Naive thymus-derived CD4-positive, alpha-beta T cell (primary cell): Measurements from ENCODE around the gene MAGI3. TPM values are rescaled to one million over a fixed set of nuclear protein-coding genes. Genes with fewer than 3 reads are reported as not detected.

Experiments
- ATAC-seq: fragments of 150-1000 bp; cut with Tn5 transposase; 2 replicates; pipeline ENCODE4 v1.10.0; 2021; ENCODE audit warnings: mild to moderate bottlenecking, moderate library complexity
- CTCF ChIA-PET: fragments of 350-600 bp; sonication (Branson Sonifier 250); formaldehyde crosslinking; loops from one replicate; lab custom pipeline; 2021; ENCODE audit warnings: antibody characterized with exemption; lab: Charles Lee
- POLR2A ChIA-PET: fragments of 350-600 bp; sonication (Branson Sonifier 250); formaldehyde crosslinking; loops from one replicate; lab custom pipeline; 2021; ENCODE audit warnings: antibody characterized with exemption, inconsistent platforms; lab: Charles Lee
- DNase-seq, 9 donors: peaks; one replicate each; pipeline versions ENCODE4 v3.0.0 to v3.0.0-alpha.2; 2020 to 2022; ENCODE audit warnings: mixed read lengths in 1 of 9
- H3K27ac ChIP-seq: one replicate; pipeline ENCODE4 v1.7.0; 2013; ENCODE audit warnings: mild to moderate bottlenecking, low read depth, low read length, moderate library complexity
- H3K27me3 ChIP-seq, 2 donors: one replicate each; pipeline ENCODE4 v1.7.0; 2013; ENCODE audit warnings: low read length in 2 of 2, mild to moderate bottlenecking in 2 of 2, moderate library complexity in 2 of 2; ENCODE audit not compliant: control insufficient read depth in 2 of 2, insufficient read depth in 2 of 2
- H3K36me3 ChIP-seq, 3 experiments: 1 replicate in 2 of 3; 2 replicates in 1 of 3; pipeline ENCODE4 v1.7.0; 2013; ENCODE audit warnings: low read length in 3 of 3, mild to moderate bottlenecking in 3 of 3, moderate library complexity in 1 of 3; ENCODE audit not compliant: insufficient read depth in 3 of 3, control insufficient read depth in 2 of 3
- H3K4me1 ChIP-seq, 2 donors: one replicate each; pipeline ENCODE4 v1.7.0; 2013; ENCODE audit warnings: low read length in 2 of 2, mild to moderate bottlenecking in 2 of 2, moderate library complexity in 1 of 2; ENCODE audit not compliant: control insufficient read depth in 2 of 2, insufficient read depth in 2 of 2
- H3K4me3 ChIP-seq: 2 replicates; pipeline ENCODE4 v1.7.0; 2013; ENCODE audit warnings: mild to moderate bottlenecking, low read length
- H3K9me3 ChIP-seq, 3 experiments: 1 replicate in 2 of 3; 2 replicates in 1 of 3; pipeline ENCODE4 v1.7.0; 2013; ENCODE audit warnings: low read length in 3 of 3; ENCODE audit not compliant: control insufficient read depth in 2 of 3
- H3K27ac Mint-ChIP-seq, 9 donors: one replicate each; pipeline ENCODE4 v1.8.0; 2020 to 2022; ENCODE audit warnings: mixed read lengths in 9 of 9, mild to moderate bottlenecking in 8 of 9, moderate library complexity in 5 of 9, inconsistent platforms in 2 of 9
- H3K27me3 Mint-ChIP-seq, 5 donors: one replicate each; pipeline ENCODE4 v1.8.0; 2021 to 2022; ENCODE audit warnings: mixed read lengths in 5 of 5, mild to moderate bottlenecking in 1 of 5
- H3K36me3 Mint-ChIP-seq, 5 donors: one replicate each; pipeline ENCODE4 v1.8.0; 2020 to 2022; ENCODE audit warnings: mixed read lengths in 5 of 5, mild to moderate bottlenecking in 3 of 5, inconsistent platforms in 1 of 5
- H3K4me1 Mint-ChIP-seq, 7 donors: one replicate each; pipeline ENCODE4 v1.8.0; 2020 to 2022; ENCODE audit warnings: mixed read lengths in 7 of 7, mild to moderate bottlenecking in 3 of 7, inconsistent platforms in 1 of 7
- H3K4me3 Mint-ChIP-seq, 10 donors: one replicate each; pipeline ENCODE4 v1.8.0; 2020 to 2022; ENCODE audit warnings: mild to moderate bottlenecking in 10 of 10, mixed read lengths in 10 of 10, moderate library complexity in 6 of 10, inconsistent platforms in 2 of 10
- H3K9me3 Mint-ChIP-seq, 11 donors: one replicate each; pipeline ENCODE4 v1.8.0; 2020 to 2022; ENCODE audit warnings: mixed read lengths in 11 of 11, mild to moderate bottlenecking in 4 of 11, inconsistent platforms in 1 of 11, moderate library complexity in 1 of 11
- intact Hi-C, 2 donors: fragments of 100-400 bp; cut with micrococcal nuclease; formaldehyde crosslinking; loops; one replicate each; pipeline ENCODE4 v1.15.1; 2023
- polyA plus RNA-seq, 2 donors: library from polyadenylated mRNA; unstranded; fragments of 300-500 nt; fragmentation: Illumina TruSeq; gene quantifications; one replicate each; pipeline ENCODE4 v1.2.3, GENCODE V29; 2021
- total RNA-seq, 6 experiments: library from RNA in 5 of 6; stranded (reverse) in 5 of 6; gene quantifications; 1 replicate in 5 of 6; 2 replicates in 1 of 6; pipeline ENCODE4 v1.2.3 and lab custom pipeline; 2021 to 2026

MAGI3 gene
- total and polyA plus RNA-seq, 7 experiments from 2014 or later, result 3.6 to 8.8 (median 6.6) TPM

- peaks cover 0 to 6% (median under 1%) of the 10 kb centered on the region in 5 donors for H3K27me3 Mint-ChIP-seq
- Histone ChIP-seq H3K9me3 (peaks cover 0 to 5% (median 4%) of the 10 kb centered on the region in 3 experiments), H3K4me3 (no peak overlapping the region), H3K27me3 (no peaks in the 10 kb centered on the region), H3K36me3 (no peaks in the 10 kb centered on the region), H3K4me1 (no peaks in the 10 kb centered on the region), H3K27ac (no peak overlapping the region)
- intact Hi-C loops, result no loop called here
- DNase-seq (no peak), ATAC-seq (no peak)
- peak overlapping the region in 1 of 10 donors; percentile 23 for H3K4me3 Mint-ChIP-seq
- ChIA-PET POLR2A (no interaction called here), CTCF (no interaction called here)
- peaks cover 8 to 28% (median 14%) of the 10 kb centered on the region in 11 donors for H3K9me3 Mint-ChIP-seq
- H3K36me3 Mint-ChIP-seq, result peaks cover 0 to 13% (median 12%) of the 10 kb centered on the region in 5 donors
- peaks cover 0 to 4% (median 0%) of the 10 kb centered on the region in 7 donors for H3K4me1 Mint-ChIP-seq
- H3K27ac Mint-ChIP-seq, result no peak overlapping the region
These were observed 54.5 kb downstream of the MAGI3 start for GRCh38 chr1:113444857-113445256.

DNA sequence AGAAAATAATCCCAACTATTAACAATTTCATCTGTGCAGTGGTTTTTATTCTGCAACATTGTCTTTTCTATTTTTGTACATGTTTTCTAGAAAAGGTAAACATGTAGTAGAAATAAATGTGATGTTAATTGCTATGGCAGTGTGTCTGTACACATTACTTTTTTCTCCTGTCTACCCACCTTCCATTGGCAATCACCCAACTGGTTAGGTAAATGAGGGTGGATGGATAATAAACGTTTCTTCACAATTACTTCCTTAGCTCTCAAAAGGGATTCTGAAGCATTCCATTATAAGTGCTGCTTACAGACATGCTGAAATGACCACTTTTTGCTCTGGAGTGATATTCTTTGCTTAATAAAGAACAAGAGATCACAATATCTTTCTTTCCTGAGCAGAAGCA is 61.4 kb downstream of the MAGI3 start:
- peaks cover 0 to 5% (median 0%) of the 10 kb centered on the region in 7 donors for H3K4me1 Mint-ChIP-seq
- peaks cover 0 to 5% (median 0%) of the 10 kb centered on the region in 5 donors for H3K27me3 Mint-ChIP-seq
- intact Hi-C loops, result loop anchor here in 1 of 2 donors (5.0 kb wide), 1 partner anchor 59 kb away; the partner anchor contains the start of gene MAGI3
- no peak overlapping the region for H3K27ac Mint-ChIP-seq
- CTCF ChIA-PET, result no interaction called here
- Histone ChIP-seq H3K27ac (no peak overlapping the region), H3K4me3 (no peak overlapping the region), H3K27me3 (no peaks in the 10 kb centered on the region), H3K36me3 (no peaks in the 10 kb centered on the region), H3K9me3 (no peaks in the 10 kb centered on the region), H3K4me1 (no peaks in the 10 kb centered on the region)
- ATAC-seq, result no peak
- peaks cover 0 to 13% (median 3%) of the 10 kb centered on the region in 5 donors for H3K36me3 Mint-ChIP-seq
- H3K4me3 Mint-ChIP-seq, result no peak overlapping the region
- DNase-seq, result no peak
- POLR2A ChIA-PET, result interaction anchor here (0.6 kb wide), 1 partner anchor 80 kb away, joined by 3 read pairs; no protein-coding TSS in a partner anchor
- H3K9me3 Mint-ChIP-seq, result peaks cover 0 to 9% (median under 1%) of the 10 kb centered on the region in 11 donors

GRCh38 chr1:113452921-113453770 is 62.8 kb downstream of the MAGI3 start:
- Mint-ChIP-seq H3K9me3 (peaks cover 0 to 16% (median 3%) of the 10 kb centered on the region in 11 donors), H3K4me1 (peaks cover 0 to 8% (median 0%) of the 10 kb centered on the region in 7 donors), H3K4me3 (no peak overlapping the region), H3K27me3 (peaks cover 0 to 5% (median 0%) of the 10 kb centered on the region in 5 donors), H3K36me3 (peaks cover 0 to 22% (median 9%) of the 10 kb centered on the region in 5 donors), H3K27ac (no peak overlapping the region)
- no peaks in the 10 kb centered on the region for H3K27me3 ChIP-seq
- ATAC-seq, result peak; percentile 42
- H3K4me3 ChIP-seq, result no peak overlapping the region
- H3K36me3 ChIP-seq, result no peaks in the 10 kb centered on the region
- no peak overlapping the region for H3K27ac ChIP-seq
- CTCF ChIA-PET, result interaction anchor here (0.7 to 2.1 kb wide), 5 partner anchors 65 to 737 kb away, joined by 3 to 13 read pairs (median 4); partner anchors contain the start of gene PPM1J
- DNase-seq, result peak in 7 of 9 donors; percentile 0 to 24 (median 11)
- H3K4me1 ChIP-seq, result no peaks in the 10 kb centered on the region
- no peaks in the 10 kb centered on the region for H3K9me3 ChIP-seq
- intact Hi-C loops, result loop anchor here (1.0 to 5.0 kb wide), 2 partner anchors 61 to 313 kb away; partner anchors contain the start of gene MAGI3 (in 1 of the 2)
- POLR2A ChIA-PET, result no interaction called here

DNA sequence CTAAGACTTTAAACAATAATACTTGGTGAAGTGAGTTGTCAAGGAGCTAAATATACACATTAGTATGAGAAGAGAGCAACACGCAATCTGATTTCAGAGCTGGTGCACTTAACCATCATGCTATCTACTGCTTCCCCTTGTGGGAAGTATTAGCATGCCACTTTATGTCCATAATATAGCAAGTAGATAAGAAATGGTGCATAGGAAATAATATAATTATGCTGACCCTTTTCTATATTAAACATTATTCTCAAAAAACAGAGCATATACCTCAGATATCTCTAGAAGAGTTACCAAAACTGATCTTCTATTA is 63.4 kb downstream of the MAGI3 start:
- DNase-seq (no peak), ATAC-seq (no peak)
- no peaks in the 10 kb centered on the region for H3K4me1 ChIP-seq
- H3K27ac ChIP-seq, result no peak overlapping the region
- peaks cover 0 to 8% (median 0%) of the 10 kb centered on the region in 7 donors for H3K4me1 Mint-ChIP-seq
- H3K4me3 ChIP-seq, result no peak overlapping the region
- no peaks in the 10 kb centered on the region for H3K9me3 ChIP-seq
- H3K36me3 ChIP-seq, result no peaks in the 10 kb centered on the region
- peaks cover 0 to 25% (median 11%) of the 10 kb centered on the region in 5 donors for H3K36me3 Mint-ChIP-seq
- H3K27me3 Mint-ChIP-seq, result peaks cover 0 to 5% (median 0%) of the 10 kb centered on the region in 5 donors
- H3K9me3 Mint-ChIP-seq, result peaks cover 0 to 18% (median 3%) of the 10 kb centered on the region in 11 donors
- CTCF ChIA-PET, result interaction anchor here (0.7 to 2.1 kb wide), 4 partner anchors 66 to 738 kb away, joined by 3 to 13 read pairs (median 6); partner anchors contain the start of gene PPM1J
- POLR2A ChIA-PET, result no interaction called here
- intact Hi-C loops, result loop anchor here (1.0 to 5.0 kb wide), 2 partner anchors 61 to 313 kb away; partner anchors contain the start of gene MAGI3 (in 1 of the 2)
- H3K27me3 ChIP-seq, result no peaks in the 10 kb centered on the region
- H3K4me3 Mint-ChIP-seq, result no peak overlapping the region
- H3K27ac Mint-ChIP-seq, result no peak overlapping the region

GRCh38 chr1:113455374-113455773 is 65.1 kb downstream of the MAGI3 start:
- Mint-ChIP-seq H3K27me3 (no peaks in the 10 kb centered on the region), H3K4me3 (no peak overlapping the region), H3K4me1 (peaks cover 0 to 5% (median 0%) of the 10 kb centered on the region in 7 donors), H3K9me3 (peaks cover 0 to 28% (median 5%) of the 10 kb centered on the region in 11 donors), H3K36me3 (peaks cover 0 to 31% (median 16%) of the 10 kb centered on the region in 5 donors), H3K27ac (no peak overlapping the region)
- no peaks in the 10 kb centered on the region for H3K27me3 ChIP-seq
- H3K9me3 ChIP-seq, result no peaks in the 10 kb centered on the region
- no peak overlapping the region for H3K4me3 ChIP-seq
- ATAC-seq, result no peak
- ChIA-PET POLR2A (no interaction called here), CTCF (interaction anchor here (1.4 kb wide), 1 partner anchor 314 kb away, joined by 4 read pairs; no protein-coding TSS in a partner anchor)
- H3K27ac ChIP-seq, result no peak overlapping the region
- intact Hi-C loops, result no loop called here
- H3K4me1 ChIP-seq, result no peaks in the 10 kb centered on the region
- DNase-seq, result no peak
- no peaks in the 10 kb centered on the region for H3K36me3 ChIP-seq

- intact Hi-C loops, result no loop called here
- no peak overlapping the region for H3K4me3 Mint-ChIP-seq
- no peaks in the 10 kb centered on the region for H3K4me1 ChIP-seq
- DNase-seq (no peak), ATAC-seq (no peak)
- no peaks in the 10 kb centered on the region for H3K9me3 ChIP-seq
- H3K27ac Mint-ChIP-seq, result no peak overlapping the region
- ChIA-PET POLR2A (no interaction called here), CTCF (no interaction called here)
- peaks cover 0 to 31% (median 16%) of the 10 kb centered on the region in 5 donors for H3K36me3 Mint-ChIP-seq
- H3K27ac ChIP-seq, result no peak overlapping the region
- no peaks in the 10 kb centered on the region for H3K27me3 Mint-ChIP-seq
- peaks cover 0 to 40% (median 7%) of the 10 kb centered on the region in 11 donors for H3K9me3 Mint-ChIP-seq
- no peak overlapping the region for H3K4me3 ChIP-seq
- no peaks in the 10 kb centered on the region for H3K36me3 ChIP-seq
- no peaks in the 10 kb centered on the region for H3K27me3 ChIP-seq
- H3K4me1 Mint-ChIP-seq, result peaks cover 0 to 5% (median 0%) of the 10 kb centered on the region in 7 donors
These were observed 66.7 kb downstream of the MAGI3 start for GRCh38 chr1:113456967-113457366.
